Endothelial cell of hepatic sinusoid (primary cell): ENCODE measurements around the gene CHAD.
"Not testable (repeated sequence)": the region's sequence is repeated elsewhere in the genome, so short reads cannot be mapped to it uniquely, and the experiment has no call there.

Experiments used
- in situ Hi-C: cut with HindIII; loops from 2 replicates; pipeline ENCODE4 v1.10.0; 2017; ENCODE audit warnings: low sequenced_read_pairs

The CHAD gene

GRCh38 chr17:50432125-50432762 lies 36.4 kb downstream of the CHAD start:
- in situ Hi-C loops: no loop called here

- in situ Hi-C loops: no loop called here
Observed at GRCh38 chr17:50430821-50431618, 37.7 kb downstream of the CHAD start.

- in situ Hi-C loops: loop anchor here (5.0 kb wide), 1 partner anchor 42 kb away; no protein-coding TSS in a partner anchor
Observed at GRCh38 chr17:50429793-50430192, 38.9 kb downstream of the CHAD start.

- in situ Hi-C loops: loop anchor here (5.0 kb wide), 1 partner anchor 42 kb away; no protein-coding TSS in a partner anchor
Observed at GRCh38 chr17:50428831-50429424, 39.8 kb downstream of the CHAD start.

- in situ Hi-C loops: loop anchor here (5.0 kb wide), 1 partner anchor 41 kb away; no protein-coding TSS in a partner anchor
Observed at GRCh38 chr17:50428126-50428525, 40.6 kb downstream of the CHAD start.

- in situ Hi-C loops: loop anchor here (5.0 kb wide), 1 partner anchor 40 kb away; no protein-coding TSS in a partner anchor
Observed at GRCh38 chr17:50426814-50427787, 41.6 kb downstream of the CHAD start.

GRCh38 chr17:50426472-50426782 lies 42.3 kb downstream of the CHAD start:
- in situ Hi-C loops: loop anchor here (5.0 kb wide), 1 partner anchor 39 kb away; no protein-coding TSS in a partner anchor

GRCh38 chr17:50425682-50426471 lies 42.8 kb downstream of the CHAD start, which contains the start of gene ACSF2:
Gene ACSF2, plus strand, starts transcription at chr17:50426218. Its CDS starts 44 bp downstream, at chr17:50426262.
- in situ Hi-C loops: loop anchor here (5.0 kb wide), 1 partner anchor 39 kb away; no protein-coding TSS in a partner anchor

- in situ Hi-C loops: loop anchor here (5.0 kb wide), 1 partner anchor 38 kb away; no protein-coding TSS in a partner anchor
Observed at GRCh38 chr17:50424996-50425681, 43.5 kb downstream of the CHAD start.

- in situ Hi-C loops: no loop called here
Observed at GRCh38 chr17:50424246-50424995, 44.3 kb downstream of the CHAD start.

- in situ Hi-C loops: no loop called here
Observed at GRCh38 chr17:50423553-50424159, 45.0 kb downstream of the CHAD start.

GRCh38 chr17:50422738-50423137 lies 45.9 kb downstream of the CHAD start:
- in situ Hi-C loops: no loop called here

- in situ Hi-C loops: no loop called here
Observed at GRCh38 chr17:50421308-50422051, 47.2 kb downstream of the CHAD start.

GRCh38 chr17:50420419-50421112 lies 48.1 kb downstream of the CHAD start:
- in situ Hi-C loops: no loop called here

GRCh38 chr17:50419577-50419976 lies 49.1 kb downstream of the CHAD start:
- in situ Hi-C loops: not testable (repeated sequence)

- in situ Hi-C loops: no loop called here
Observed at GRCh38 chr17:50414808-50415207, 53.9 kb downstream of the CHAD start.
